Upper lobe of left lung (tissue), 6 donors: Measurements from ENCODE around the gene STC2. TPM values are rescaled to one million over a fixed set of nuclear protein-coding genes. Genes with fewer than 3 reads are reported as not detected.

Experiments used
- ATAC-seq, 2 donors: fragments of 200-7000 bp; cut with Tn5 transposase; one replicate each; pipeline ENCODE4 v1.9.1; 2022; ENCODE audit warnings: mild to moderate bottlenecking in 2 of 2, moderate library complexity in 2 of 2; ENCODE audit not compliant: low FRiP score in 2 of 2
- DNase-seq, 2 donors: peaks; one replicate each; pipeline ENCODE4 v3.0.0-alpha.2; 2019 to 2020
- H3K27ac ChIP-seq, 4 donors: fragments of 200-600 bp; sonication (generic); one replicate each; pipeline ENCODE4 v1.5.1; 2016 to 2019
- H3K27me3 ChIP-seq, 4 donors: fragments of 200-600 bp; sonication (generic); one replicate each; pipeline ENCODE4 v1.5.1; 2017 to 2019
- H3K36me3 ChIP-seq, 4 donors: fragments of 200-600 bp; sonication (generic); one replicate each; pipeline ENCODE4 v1.5.1; 2016 to 2019
- H3K4me1 ChIP-seq, 4 donors: fragments of 200-600 bp; sonication (generic); one replicate each; pipeline ENCODE4 v1.5.1; 2018 to 2019
- H3K4me3 ChIP-seq, 4 donors: fragments of 200-600 bp; sonication (generic); one replicate each; pipeline ENCODE4 v1.5.1; 2017 to 2019; ENCODE audit warnings: mild to moderate bottlenecking in 2 of 4, moderate library complexity in 1 of 4
- H3K9me3 ChIP-seq, 4 donors: fragments of 200-600 bp; sonication (generic); one replicate each; pipeline ENCODE4 v1.5.1; 2018 to 2019
- CTCF ChIP-seq, 6 experiments: fragments of 450-650 bp in 4 of 6; fragments of 200-600 bp in 2 of 6; sonication (generic) in 2 of 6; IDR thresholded peaks; one replicate each; pipeline ENCODE4 v1.5.1; 2016 to 2019; ENCODE audit warnings: antibody characterized with exemption in 6 of 6
- EP300 ChIP-seq, 4 donors: sonication (generic); formaldehyde crosslinking; IDR thresholded peaks; one replicate each; pipeline ENCODE4 v1.5.1; 2017; ENCODE audit warnings: antibody characterized with exemption in 4 of 4, control low read depth in 2 of 4
- POLR2A ChIP-seq, 4 donors: fragments of 450-650 bp; IDR thresholded peaks; one replicate each; pipeline ENCODE4 v1.5.1; 2016 to 2017; ENCODE audit warnings: antibody characterized with exemption in 4 of 4, mild to moderate bottlenecking in 2 of 4
- POLR2AphosphoS5 ChIP-seq, 2 donors: sonication (generic); formaldehyde crosslinking; IDR thresholded peaks; one replicate each; pipeline ENCODE4 v1.5.1; 2017; ENCODE audit warnings: antibody characterized with exemption in 2 of 2
- WGBS, 2 donors: methylation state at CpG; one replicate each; pipeline ENCODE4 v1.1.5; 2017 to 2018; 5-methylcytosine and 5-hydroxymethylcytosine counted together
- total RNA-seq, 6 donors: library from RNA; depleted of rRNA in 4 of 6; stranded (reverse); fragments of >200 nt in 4 of 6; gene quantifications; one replicate each; pipeline versions ENCODE4 v1.1.0 to v1.2.1, GENCODE V29; 2016 to 2021
- donor health status: DM: no; HTN: no; CAD: no; lungs with moderate emphysema.
- donor health status: DM: no; HTN: yes; CAD: no; lungs with severe emphysema.

The STC2 gene
- total RNA-seq, 6 donors from 2014 or later = 1.0 to 11.4 (median 6.2) TPM

GRCh38 chr5:173318330-173318729 lies 9.9 kb downstream of the STC2 start:
- DNase-seq (no peak), ATAC-seq (no peak)
- Histone ChIP-seq H3K36me3 (peaks cover 0 to 13% (median 0%) of the 10 kb centered on the region in 4 donors), H3K27me3 (no peaks in the 10 kb centered on the region), H3K4me1 (peaks cover 12 to 46% (median 38%) of the 10 kb centered on the region in 4 donors), H3K9me3 (no peaks in the 10 kb centered on the region), H3K4me3 (no peak overlapping the region), H3K27ac (no peak overlapping the region)
- 96 to 97% methylated on average over 2 of the region's 2 CpGs for WGBS, 2 donors
- TF ChIP-seq EP300 (IDR thresholded peaks at IDR 0.05) (no peak), POLR2A (IDR thresholded peaks at IDR 0.05) (no peak), CTCF (IDR thresholded peaks at IDR 0.05) (no peak), POLR2AphosphoS5 (IDR thresholded peaks at IDR 0.05) (no peak)

- Histone ChIP-seq H3K27me3 (no peaks in the 10 kb centered on the region), H3K4me1 (peaks cover 9 to 42% (median 35%) of the 10 kb centered on the region in 4 donors), H3K36me3 (peaks cover 0 to 13% (median 0%) of the 10 kb centered on the region in 4 donors), H3K4me3 (no peak overlapping the region), H3K27ac (peak overlapping the region in 1 of 4 donors; percentile 2), H3K9me3 (no peaks in the 10 kb centered on the region)
- no peak for ATAC-seq
- DNase-seq = no peak
- TF ChIP-seq POLR2A (IDR thresholded peaks at IDR 0.05) (no peak), CTCF (IDR thresholded peaks at IDR 0.05) (no peak), POLR2AphosphoS5 (IDR thresholded peaks at IDR 0.05) (no peak), EP300 (IDR thresholded peaks at IDR 0.05) (no peak)
- 98% methylated on average over 18 of the region's 18 CpGs for WGBS, 2 donors
These were observed 10.4 kb downstream of the STC2 start for GRCh38 chr5:173317852-173318251.

GRCh38 chr5:173317091-173317730 lies 11.0 kb downstream of the STC2 start:
- no peaks in the 10 kb centered on the region for H3K9me3 ChIP-seq
- WGBS, 2 donors = 81 to 86% methylated on average over 23 of the region's 23 CpGs
- H3K27ac ChIP-seq = peak overlapping the region in 2 of 4 donors; percentile 2 to 70
- H3K27me3 ChIP-seq = no peaks in the 10 kb centered on the region
- H3K4me1 ChIP-seq = peaks cover 9 to 38% (median 33%) of the 10 kb centered on the region in 4 donors
- TF ChIP-seq EP300 (IDR thresholded peaks at IDR 0.05) = no peak
- peaks cover 0 to 13% (median 0%) of the 10 kb centered on the region in 4 donors for H3K36me3 ChIP-seq
- ATAC-seq (no peak), DNase-seq (no peak)
- H3K4me3 ChIP-seq = no peak overlapping the region

- Histone ChIP-seq H3K9me3 (no peaks in the 10 kb centered on the region), H3K4me1 (peaks cover 9 to 38% (median 29%) of the 10 kb centered on the region in 4 donors), H3K27ac (peak overlapping the region; percentile 4 to 70 (median 56)), H3K27me3 (no peaks in the 10 kb centered on the region), H3K4me3 (no peak overlapping the region), H3K36me3 (peaks cover 0 to 13% (median 0%) of the 10 kb centered on the region in 4 donors)
- 55 to 69% methylated on average over 6 of the region's 6 CpGs for WGBS, 2 donors
- no peak for DNase-seq
- TF ChIP-seq POLR2A (IDR thresholded peaks at IDR 0.05) (no peak), EP300 (IDR thresholded peaks at IDR 0.05) (no peak), CTCF (IDR thresholded peaks at IDR 0.05) (no peak), POLR2AphosphoS5 (IDR thresholded peaks at IDR 0.05) (no peak)
- no peak for ATAC-seq
These were observed 11.7 kb downstream of the STC2 start for GRCh38 chr5:173316339-173317020.

GRCh38 chr5:173315495-173316338 lies 12.5 kb downstream of the STC2 start:
- H3K36me3 ChIP-seq = peaks cover 0 to 6% (median 0%) of the 10 kb centered on the region in 4 donors
- peaks cover 9 to 34% (median 26%) of the 10 kb centered on the region in 4 donors for H3K4me1 ChIP-seq
- TF ChIP-seq POLR2A (IDR thresholded peaks at IDR 0.05) = no peak
- TF ChIP-seq POLR2AphosphoS5 (IDR thresholded peaks at IDR 0.05) = no peak
- no peak for TF ChIP-seq CTCF (IDR thresholded peaks at IDR 0.05)
- no peak for TF ChIP-seq EP300 (IDR thresholded peaks at IDR 0.05)
- ATAC-seq (no peak), DNase-seq (no peak)
- no peaks in the 10 kb centered on the region for H3K27me3 ChIP-seq
- WGBS, 2 donors = 34 to 41% methylated on average over 16 to 20 of the region's 21 CpGs
- peak overlapping the region in 1 of 4 donors; percentile 17 for H3K4me3 ChIP-seq
- peak overlapping the region; percentile 4 to 70 (median 56) for H3K27ac ChIP-seq
- no peaks in the 10 kb centered on the region for H3K9me3 ChIP-seq
